ENCODE measurements around the gene LMTK3.

The LMTK3 gene

GRCh38 chr19:48473161-48473966 lies 38.3 kb downstream of the LMTK3 start:
- no peak for DNase-seq

GRCh38 chr19:48471836-48472235 lies 39.8 kb downstream of the LMTK3 start:
- no peak for DNase-seq

- DNase-seq = no peak
Observed at GRCh38 chr19:48470856-48471255, 40.8 kb downstream of the LMTK3 start.

- no peak for DNase-seq
Observed at GRCh38 chr19:48469934-48470680, 41.5 kb downstream of the LMTK3 start.

GRCh38 chr19:48469289-48469881 lies 42.2 kb downstream of the LMTK3 start, which contains the start of gene CYTH2:
Gene CYTH2, plus strand, starts transcription at chr19:48469369. Its CDS starts 139 bp downstream, at chr19:48469508.
- peak; percentile 44 to 95 (median 78) for DNase-seq

- peak; percentile 91 to 100 (median 99) for DNase-seq
Observed at GRCh38 chr19:48468772-48469288, 42.8 kb downstream of the LMTK3 start.

GRCh38 chr19:48466561-48467325 lies 44.9 kb downstream of the LMTK3 start:
- no peak for DNase-seq

GRCh38 chr19:48465215-48465614 lies 46.4 kb downstream of the LMTK3 start:
- no peak for DNase-seq

GRCh38 chr19:48461982-48462655 lies 49.5 kb downstream of the LMTK3 start:
- DNase-seq = no peak

GRCh38 chr19:48461651-48461981 lies 50.0 kb downstream of the LMTK3 start:
- DNase-seq = no peak

- DNase-seq = no peak
Observed at GRCh38 chr19:48458016-48458415, 53.6 kb downstream of the LMTK3 start.

- no peak for DNase-seq
Observed at GRCh38 chr19:48456864-48457263, 54.8 kb downstream of the LMTK3 start.

GRCh38 chr19:48455908-48456562 lies 55.6 kb downstream of the LMTK3 start:
- no peak for DNase-seq

- peak in 18 of 51 donors; percentile 6 to 56 (median 28) for DNase-seq
Observed at GRCh38 chr19:48455171-48455907, 56.3 kb downstream of the LMTK3 start, which contains the start of gene KCNJ14. Gene KCNJ14, plus strand, starts transcription at chr19:48455574. Its CDS starts 6,151 bp downstream, at chr19:48461725.

- peak in 26 of 51 donors; percentile 2 to 60 (median 34) for DNase-seq
Observed at GRCh38 chr19:48454150-48454730, 57.4 kb downstream of the LMTK3 start.

GRCh38 chr19:48452289-48453190 lies 59.1 kb downstream of the LMTK3 start:
- DNase-seq = no peak

- no peak for DNase-seq
Observed at GRCh38 chr19:48451624-48452023, 60.0 kb downstream of the LMTK3 start.

GRCh38 chr19:48450863-48451262 lies 60.8 kb downstream of the LMTK3 start:
- no peak for DNase-seq
